Mucosa of stomach (tissue), 1 donor: ENCODE measurements around the gene TTC39C.
A peak's percentile ranks its signal among the peaks of the same experiment; 100 is the strongest.

Experiments
- H3K27me3 ChIP-seq: one replicate; pipeline ENCODE4 v1.7.0; 2013; ENCODE audit warnings: mild to moderate bottlenecking, low read length; ENCODE audit not compliant: control insufficient read depth, insufficient read depth
- H3K36me3 ChIP-seq: one replicate; pipeline ENCODE4 v1.7.0; 2013; ENCODE audit warnings: low read length; ENCODE audit not compliant: control insufficient read depth, insufficient read depth
- H3K4me1 ChIP-seq: one replicate; pipeline ENCODE4 v1.7.0; 2013; ENCODE audit warnings: mild to moderate bottlenecking, low read length; ENCODE audit not compliant: control insufficient read depth, insufficient read depth
- H3K4me3 ChIP-seq: one replicate; pipeline ENCODE4 v1.7.0; 2013; ENCODE audit warnings: low read length
- H3K9ac ChIP-seq: one replicate; pipeline ENCODE4 v1.7.0; 2013; ENCODE audit warnings: mild to moderate bottlenecking, low read length, moderate library complexity
- H3K9me3 ChIP-seq: one replicate; pipeline ENCODE4 v1.7.0; 2013; ENCODE audit warnings: mild to moderate bottlenecking, low read length, moderate library complexity; ENCODE audit not compliant: control insufficient read depth
- donor health status: Pancreatic carcinoma.

Gene TTC39C

GRCh38 chr18:24013051-24013450, 1.5 kb upstream of the TTC39C start:
- Histone ChIP-seq H3K9me3 (no peaks in the 10 kb centered on the region), H3K36me3 (no peaks in the 10 kb centered on the region), H3K27me3 (no peaks in the 10 kb centered on the region), H3K4me1 (peaks cover 4% of the 10 kb centered on the region), H3K9ac (no peak overlapping the region), H3K4me3 (no peak overlapping the region)

- Histone ChIP-seq H3K9me3 (no peaks in the 10 kb centered on the region), H3K4me3 (peak overlapping the region; percentile 44), H3K36me3 (no peaks in the 10 kb centered on the region), H3K4me1 (peaks cover 4% of the 10 kb centered on the region), H3K27me3 (no peaks in the 10 kb centered on the region), H3K9ac (peak overlapping the region; percentile 72)
These were observed 558 bp downstream of the TTC39C start for GRCh38 chr18:24014986-24015638.

GRCh38 chr18:24015639-24016631, 1.4 kb downstream of the TTC39C start:
- H3K9me3 ChIP-seq = no peaks in the 10 kb centered on the region
- no peaks in the 10 kb centered on the region for H3K27me3 ChIP-seq
- no peaks in the 10 kb centered on the region for H3K36me3 ChIP-seq
- no peak overlapping the region for H3K9ac ChIP-seq
- H3K4me3 ChIP-seq = peak overlapping the region; percentile 44
- H3K4me1 ChIP-seq = peaks cover 4% of the 10 kb centered on the region

- H3K9ac ChIP-seq = no peak overlapping the region
- H3K27me3 ChIP-seq = no peaks in the 10 kb centered on the region
- H3K9me3 ChIP-seq = no peaks in the 10 kb centered on the region
- H3K36me3 ChIP-seq = no peaks in the 10 kb centered on the region
- H3K4me3 ChIP-seq = no peak overlapping the region
- peaks cover 4% of the 10 kb centered on the region for H3K4me1 ChIP-seq
These were observed 2.1 kb downstream of the TTC39C start for GRCh38 chr18:24016643-24017042.

DNA sequence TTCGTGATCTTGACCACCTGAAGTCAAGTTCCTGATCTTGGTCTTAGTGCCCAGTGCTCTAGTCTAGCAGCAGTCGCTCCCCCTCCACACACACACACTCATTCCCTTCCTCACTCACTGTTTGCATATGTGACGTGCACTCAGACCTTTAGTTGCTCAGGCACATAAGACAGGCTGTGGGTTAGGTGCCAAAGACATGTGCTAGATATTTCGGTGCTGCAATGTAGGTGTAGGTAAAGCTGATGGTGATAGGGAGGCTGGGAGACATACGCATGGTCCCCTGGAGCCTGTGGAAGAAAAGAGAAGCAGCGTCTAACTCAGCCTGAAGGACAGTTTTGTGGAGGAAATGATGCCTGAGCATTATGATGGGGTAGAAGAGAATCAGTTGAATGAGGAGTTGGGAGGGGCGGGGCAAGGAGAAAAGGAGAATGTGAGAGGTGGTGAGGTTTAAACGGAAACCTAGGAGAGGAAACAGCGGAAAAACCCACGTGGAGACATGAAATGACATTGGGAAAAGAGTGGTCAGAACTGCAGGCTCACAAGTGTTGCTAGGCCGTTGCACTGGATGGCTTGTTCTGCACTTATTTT, 3.8 kb downstream of the TTC39C start:
- H3K27me3 ChIP-seq = no peaks in the 10 kb centered on the region
- peaks cover 11% of the 10 kb centered on the region for H3K4me1 ChIP-seq
- H3K4me3 ChIP-seq = no peak overlapping the region

DNA sequence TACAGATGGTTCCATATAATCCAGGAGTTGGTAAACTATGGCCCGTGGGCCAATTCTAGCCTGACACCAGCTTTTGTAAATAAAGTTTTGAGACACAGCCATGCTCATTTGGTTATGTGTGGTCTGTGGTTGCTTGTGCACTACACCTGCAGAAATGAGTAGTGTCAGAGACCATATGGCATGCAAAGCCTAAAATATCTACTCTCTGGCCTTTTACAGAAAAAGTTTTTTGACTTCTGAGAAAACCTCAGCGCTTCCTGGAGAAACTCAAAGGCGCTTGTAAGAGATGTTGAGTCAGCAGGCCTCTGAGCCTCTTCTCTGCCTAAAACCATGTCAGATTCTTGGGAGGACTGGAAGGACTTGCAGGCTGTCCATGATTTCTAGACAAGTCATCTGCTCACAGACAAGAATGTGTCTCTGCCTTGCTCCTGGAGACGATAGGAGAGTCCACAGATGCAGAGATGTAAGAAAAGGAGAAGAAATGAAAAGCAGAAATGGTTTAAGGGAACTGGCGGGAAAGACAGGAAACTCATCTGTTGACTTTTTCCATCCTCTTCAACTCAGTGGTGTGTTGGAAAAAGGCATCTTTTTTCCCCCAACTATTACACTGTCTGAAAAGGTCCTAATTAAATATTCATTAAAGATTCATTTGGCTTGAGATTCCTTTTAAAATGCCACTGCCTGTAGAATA, 5.2 kb downstream of the TTC39C start:
- Histone ChIP-seq H3K4me3 (no peak overlapping the region), H3K4me1 (peaks cover 11% of the 10 kb centered on the region), H3K36me3 (no peaks in the 10 kb centered on the region), H3K9ac (no peak overlapping the region), H3K27me3 (no peaks in the 10 kb centered on the region), H3K9me3 (no peaks in the 10 kb centered on the region)

More for the DNA sequence above, 3.8 kb downstream of the TTC39C start:
- H3K36me3 ChIP-seq = no peaks in the 10 kb centered on the region
- no peaks in the 10 kb centered on the region for H3K9me3 ChIP-seq
- H3K9ac ChIP-seq = no peak overlapping the region

DNA sequence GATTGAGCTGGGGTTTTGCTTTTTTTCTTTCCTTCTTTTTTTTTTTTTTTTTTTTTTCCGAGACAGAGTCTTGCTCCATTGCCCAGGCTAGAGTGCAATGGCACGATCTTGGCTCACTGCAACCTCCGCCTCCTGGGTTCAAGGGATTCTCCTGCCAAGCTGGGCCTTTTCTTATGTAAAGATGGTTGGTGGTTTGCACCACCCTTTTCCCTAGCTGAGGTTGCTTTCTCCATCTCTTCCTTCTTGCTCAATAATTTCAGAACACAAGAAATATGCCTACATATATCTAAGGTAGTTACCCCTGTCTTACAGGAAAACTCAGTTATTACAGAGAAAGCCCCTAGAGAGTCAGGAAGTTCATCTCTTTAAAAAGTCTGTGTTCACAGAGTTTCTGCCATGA, 7.0 kb downstream of the TTC39C start:
- Histone ChIP-seq H3K27me3 (no peaks in the 10 kb centered on the region), H3K4me1 (peaks cover 11% of the 10 kb centered on the region), H3K9ac (no peak overlapping the region), H3K9me3 (no peaks in the 10 kb centered on the region), H3K4me3 (no peak overlapping the region), H3K36me3 (no peaks in the 10 kb centered on the region)

GRCh38 chr18:24022161-24022560, 7.6 kb downstream of the TTC39C start:
- no peak overlapping the region for H3K9ac ChIP-seq
- no peaks in the 10 kb centered on the region for H3K9me3 ChIP-seq
- peaks cover 16% of the 10 kb centered on the region for H3K4me1 ChIP-seq
- no peak overlapping the region for H3K4me3 ChIP-seq
- no peaks in the 10 kb centered on the region for H3K36me3 ChIP-seq
- no peaks in the 10 kb centered on the region for H3K27me3 ChIP-seq

- Histone ChIP-seq H3K9ac (no peak overlapping the region), H3K4me1 (peaks cover 16% of the 10 kb centered on the region), H3K27me3 (no peaks in the 10 kb centered on the region), H3K4me3 (no peak overlapping the region), H3K36me3 (no peaks in the 10 kb centered on the region), H3K9me3 (no peaks in the 10 kb centered on the region)
These were observed 8.7 kb downstream of the TTC39C start for GRCh38 chr18:24023185-24023814.

DNA sequence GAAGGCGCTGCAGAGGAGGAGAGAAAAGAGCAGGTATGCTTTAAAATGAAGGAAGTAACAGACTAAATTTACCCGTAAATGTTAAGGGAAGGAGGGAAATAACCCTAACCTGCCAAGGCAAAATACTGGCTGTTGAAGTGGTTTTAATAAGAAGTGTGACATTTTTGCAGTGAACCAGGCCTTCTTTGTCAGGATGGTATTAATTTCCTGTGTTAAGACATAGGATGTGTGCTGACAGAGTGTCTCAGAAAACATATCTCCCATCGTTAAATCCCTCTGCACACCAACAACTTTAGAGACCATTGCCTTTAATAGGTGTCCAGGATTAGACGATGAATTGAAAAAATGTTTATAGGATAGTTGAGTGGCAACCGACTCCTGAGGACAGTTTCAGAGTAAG, 9.9 kb downstream of the TTC39C start:
- no peaks in the 10 kb centered on the region for H3K9me3 ChIP-seq
- peaks cover 16% of the 10 kb centered on the region for H3K4me1 ChIP-seq
- no peak overlapping the region for H3K9ac ChIP-seq
- no peaks in the 10 kb centered on the region for H3K36me3 ChIP-seq
- H3K4me3 ChIP-seq = no peak overlapping the region
- H3K27me3 ChIP-seq = no peaks in the 10 kb centered on the region

GRCh38 chr18:24026457-24026856, 11.9 kb downstream of the TTC39C start:
- Histone ChIP-seq H3K36me3 (no peaks in the 10 kb centered on the region), H3K9me3 (no peaks in the 10 kb centered on the region), H3K4me3 (no peak overlapping the region), H3K9ac (no peak overlapping the region), H3K27me3 (no peaks in the 10 kb centered on the region), H3K4me1 (peaks cover 16% of the 10 kb centered on the region)
